K562 (cell line): ENCODE results near the gene MOB4. TPM values are rescaled to one million over a fixed set of nuclear protein-coding genes. Genes with fewer than 3 reads are reported as not detected.

Source experiments
- CAMTA2 ChIP-seq: fragments of 250-450 bp; sonication (Bioruptor Pico); conservative IDR thresholded peaks from 2 replicates; pipeline ENCODE4 v1.5.1; 2022
- GABPA ChIP-seq: fragments of 200-800 bp; sonication (Bioruptor generic); conservative IDR thresholded peaks from 2 replicates; pipeline ENCODE4 v1.6.1; 2016; ENCODE audit warnings: low read depth, missing genetic modification characterization, missing compliant biosample characterization
- MXI1 ChIP-seq: IDR thresholded peaks from 2 replicates; pipeline ENCODE4 v1.6.1; 2011; ENCODE audit warnings: low read depth, mild to moderate bottlenecking, improper control_type of control experiment, low read length
- OTX1 ChIP-seq: fragments of 450-650 bp; formaldehyde crosslinking; IDR thresholded peaks from 2 replicates; pipeline ENCODE4 v1.4.0; 2022; ENCODE audit warnings: mild to moderate bottlenecking
- POLR2H ChIP-seq: IDR thresholded peaks from 2 replicates; pipeline ENCODE4 v1.6.1; 2016; ENCODE audit warnings: missing genetic modification characterization, low read depth, mild to moderate bottlenecking, control low read depth, missing compliant biosample characterization, moderate library complexity
- SP2 ChIP-seq: IDR thresholded peaks from 2 replicates; pipeline ENCODE4 v1.6.1; 2011; ENCODE audit warnings: mild to moderate bottlenecking, low read depth, low read length, moderate library complexity; ENCODE audit not compliant: poor library complexity, severe bottlenecking; ENCODE audit errors: extremely low read depth
- TOE1 ChIP-seq, 2 experiments: fragments of 450-650 bp in 1 of 2; sonication (generic) in 1 of 2; formaldehyde crosslinking in 1 of 2; IDR thresholded peaks; 2 replicates each; pipeline versions ENCODE4 v1.7.1 to v1.8.0; 2016 to 2022; ENCODE audit warnings: borderline replicate concordance in 2 of 2, mild to moderate bottlenecking in 2 of 2, antibody characterized with exemption in 1 of 2, inconsistent platforms in 1 of 2, low read depth in 1 of 2, missing genetic modification reagents in 1 of 2, moderate library complexity in 1 of 2
- WHSC1 ChIP-seq: IDR thresholded peaks from one replicate; pipeline ENCODE4 v1.6.1; 2012; ENCODE audit warnings: low read length, control low read depth, inconsistent platforms
- ZBTB33 ChIP-seq: sonication (generic); formaldehyde crosslinking; IDR thresholded peaks from 2 replicates; pipeline ENCODE4 v1.8.1; 2023; ENCODE audit warnings: mild to moderate bottlenecking, missing genetic modification reagents
- ZBTB9 ChIP-seq: fragments of 450-650 bp; formaldehyde crosslinking; IDR thresholded peaks from 2 replicates; pipeline ENCODE4 v1.4.0; 2020; ENCODE audit warnings: mild to moderate bottlenecking, moderate library complexity
- ZC3H4 ChIP-seq: sonication (generic); formaldehyde crosslinking; IDR thresholded peaks from 2 replicates; pipeline ENCODE4 v1.9.0; 2021; ENCODE audit warnings: missing genetic modification reagents, borderline replicate concordance
- ZNF165 ChIP-seq: fragments of 250-450 bp; sonication (Bioruptor Pico); IDR thresholded peaks from 2 replicates; pipeline ENCODE4 v1.4.0; 2020; ENCODE audit warnings: borderline replicate concordance
- ZNF224 ChIP-seq: sonication (generic); formaldehyde crosslinking; IDR thresholded peaks from 2 replicates; pipeline ENCODE4 v1.8.0; 2022; ENCODE audit warnings: mild to moderate bottlenecking, missing genetic modification reagents
- ZNF398 ChIP-seq: fragments of 250-450 bp; sonication (Bioruptor Pico); IDR thresholded peaks from 2 replicates; pipeline ENCODE4 v1.8.0; 2021; ENCODE audit warnings: moderate library complexity, mild to moderate bottlenecking, inconsistent platforms
- ZNF57 ChIP-seq: fragments of 450-650 bp; formaldehyde crosslinking; IDR thresholded peaks from 2 replicates; pipeline ENCODE4 v1.4.0; 2020; ENCODE audit warnings: mild to moderate bottlenecking, moderate library complexity
- ZNF707 ChIP-seq: fragments of 250-450 bp; sonication (Bioruptor Pico); conservative IDR thresholded peaks from 2 replicates; pipeline ENCODE4 v1.8.0; 2022; ENCODE audit warnings: inconsistent platforms, mild to moderate bottlenecking, moderate library complexity
- ZNF75A ChIP-seq: fragments of 450-650 bp; formaldehyde crosslinking; IDR thresholded peaks from 2 replicates; pipeline ENCODE4 v1.4.0; 2020; ENCODE audit warnings: mild to moderate bottlenecking
- polyA plus RNA-seq, 8 experiments: library from polyadenylated mRNA; depleted of rRNA in 4 of 8; stranded (reverse) in 5 of 8; unstranded in 3 of 8; fragments of >200 nt; fragmentation: Nextera tagmentation in 2 of 8; fragmentation: Illumina TruSeq in 1 of 8; extraction: Ambion mirVana in 2 of 8; extraction: Trizol in 1 of 8; gene quantifications; 2 replicates each; pipeline versions ENCODE4 v1.2.1 to v1.2.3, GENCODE V29; 2011 to 2014; ENCODE audit warnings: inconsistent platforms in 1 of 8, missing spikeins in 1 of 8
- total RNA-seq, 7 experiments: library from RNA; depleted of rRNA in 6 of 7; stranded (reverse); fragments of >200 nt in 6 of 7; fragmentation: Illumina TruSeq in 2 of 7; extraction: Trizol in 2 of 7; gene quantifications; 2 replicates each; pipeline versions ENCODE4 v1.2.1 to v1.2.3, GENCODE V29; 2011 to 2021; ENCODE audit warnings: low replicate concordance in 1 of 7
- TF ChIP-seq, protein P1 (sequence below): fragments of 250-450 bp; sonication (Bioruptor Pico); IDR thresholded peaks from 2 replicates; pipeline ENCODE4 v1.9.0; 2021; ENCODE audit warnings: mild to moderate bottlenecking, inconsistent platforms
- TF ChIP-seq, protein P2 (sequence below): fragments of 250-450 bp; sonication (Bioruptor Pico); IDR thresholded peaks from 2 replicates; pipeline ENCODE4 v1.6.1; 2021; ENCODE audit warnings: mild to moderate bottlenecking

MOB4 gene
- total and polyA plus RNA-seq, 9 of the 15 experiments (the other 6 are each of a cell fraction or from before 2014, with no cell fraction given): 13.5 to 30.8 (median 22.2) TPM

- TF ChIP-seq ZNF398 (CRISPR knock-in tag): no peak
- TF ChIP-seq ZBTB9 (CRISPR knock-in tag): peak; percentile 34; the same call in 1 of the 2 replicates
- TF ChIP-seq ZBTB33 (CRISPR knock-in tag): no peak
- peak; percentile 66; the same call in 1 of the 2 replicates for TF ChIP-seq ZC3H4 (CRISPR knock-in tag)
- no peak for TF ChIP-seq ZNF224 (CRISPR knock-in tag)
- peak; percentile 78 for TF ChIP-seq TOE1 (IDR thresholded peaks at IDR 0.05; ENCODE audit: borderline replicate concordance)
- no peak for TF ChIP-seq TOE1 (CRISPR knock-in tag; IDR thresholded peaks at IDR 0.05; ENCODE audit: borderline replicate concordance, low read depth)
- TF ChIP-seq MXI1: no peak
- TF ChIP-seq ZNF75A (CRISPR knock-in tag): no peak
- no peak for TF ChIP-seq WHSC1
- TF ChIP-seq CAMTA2 (CRISPR knock-in tag): no peak
- no peak for TF ChIP-seq ZNF707 (CRISPR knock-in tag)
- peak; percentile 90 for TF ChIP-seq GABPA (tag)
- TF ChIP-seq, protein P1, sequence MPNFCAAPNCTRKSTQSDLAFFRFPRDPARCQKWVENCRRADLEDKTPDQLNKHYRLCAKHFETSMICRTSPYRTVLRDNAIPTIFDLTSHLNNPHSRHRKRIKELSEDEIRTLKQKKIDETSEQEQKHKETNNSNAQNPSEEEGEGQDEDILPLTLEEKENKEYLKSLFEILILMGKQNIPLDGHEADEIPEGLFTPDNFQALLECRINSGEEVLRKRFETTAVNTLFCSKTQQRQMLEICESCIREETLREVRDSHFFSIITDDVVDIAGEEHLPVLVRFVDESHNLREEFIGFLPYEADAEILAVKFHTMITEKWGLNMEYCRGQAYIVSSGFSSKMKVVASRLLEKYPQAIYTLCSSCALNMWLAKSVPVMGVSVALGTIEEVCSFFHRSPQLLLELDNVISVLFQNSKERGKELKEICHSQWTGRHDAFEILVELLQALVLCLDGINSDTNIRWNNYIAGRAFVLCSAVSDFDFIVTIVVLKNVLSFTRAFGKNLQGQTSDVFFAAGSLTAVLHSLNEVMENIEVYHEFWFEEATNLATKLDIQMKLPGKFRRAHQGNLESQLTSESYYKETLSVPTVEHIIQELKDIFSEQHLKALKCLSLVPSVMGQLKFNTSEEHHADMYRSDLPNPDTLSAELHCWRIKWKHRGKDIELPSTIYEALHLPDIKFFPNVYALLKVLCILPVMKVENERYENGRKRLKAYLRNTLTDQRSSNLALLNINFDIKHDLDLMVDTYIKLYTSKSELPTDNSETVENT (CRISPR knock-in tag): peak; percentile 10; the same call in 1 of the 2 replicates
- peak; percentile 76; the same call in 1 of the 2 replicates for TF ChIP-seq POLR2H (tag)
- TF ChIP-seq OTX1 (CRISPR knock-in tag): no peak
- TF ChIP-seq ZNF57 (CRISPR knock-in tag): no peak
- TF ChIP-seq ZNF165 (CRISPR knock-in tag): no peak
- TF ChIP-seq, protein P2, sequence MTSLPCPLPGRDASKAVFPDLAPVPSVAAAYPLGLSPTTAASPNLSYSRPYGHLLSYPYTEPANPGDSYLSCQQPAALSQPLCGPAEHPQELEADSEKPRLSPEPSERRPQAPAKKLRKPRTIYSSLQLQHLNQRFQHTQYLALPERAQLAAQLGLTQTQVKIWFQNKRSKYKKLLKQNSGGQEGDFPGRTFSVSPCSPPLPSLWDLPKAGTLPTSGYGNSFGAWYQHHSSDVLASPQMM (CRISPR knock-in tag): no peak
- TF ChIP-seq SP2: no peak
Measured at GRCh38 chr2:197515739-197516392, at the start of gene MOB4 (continued).
